NCI-H345 treated with DMSO at 0.1 percent for 48 hours (cell line): ENCODE data around the gene CRIP2.

Experiments used
- DNase-seq: peaks from one replicate; lab custom pipeline; 2025; ENCODE audit not compliant: unreplicated experiment; lab: John Stamatoyannopoulos, UW

CRIP2 gene

GRCh38 chr14:105497671-105498429 is 23.2 kb downstream of the CRIP2 start:
- DNase-seq, result peak; percentile 87

DNA sequence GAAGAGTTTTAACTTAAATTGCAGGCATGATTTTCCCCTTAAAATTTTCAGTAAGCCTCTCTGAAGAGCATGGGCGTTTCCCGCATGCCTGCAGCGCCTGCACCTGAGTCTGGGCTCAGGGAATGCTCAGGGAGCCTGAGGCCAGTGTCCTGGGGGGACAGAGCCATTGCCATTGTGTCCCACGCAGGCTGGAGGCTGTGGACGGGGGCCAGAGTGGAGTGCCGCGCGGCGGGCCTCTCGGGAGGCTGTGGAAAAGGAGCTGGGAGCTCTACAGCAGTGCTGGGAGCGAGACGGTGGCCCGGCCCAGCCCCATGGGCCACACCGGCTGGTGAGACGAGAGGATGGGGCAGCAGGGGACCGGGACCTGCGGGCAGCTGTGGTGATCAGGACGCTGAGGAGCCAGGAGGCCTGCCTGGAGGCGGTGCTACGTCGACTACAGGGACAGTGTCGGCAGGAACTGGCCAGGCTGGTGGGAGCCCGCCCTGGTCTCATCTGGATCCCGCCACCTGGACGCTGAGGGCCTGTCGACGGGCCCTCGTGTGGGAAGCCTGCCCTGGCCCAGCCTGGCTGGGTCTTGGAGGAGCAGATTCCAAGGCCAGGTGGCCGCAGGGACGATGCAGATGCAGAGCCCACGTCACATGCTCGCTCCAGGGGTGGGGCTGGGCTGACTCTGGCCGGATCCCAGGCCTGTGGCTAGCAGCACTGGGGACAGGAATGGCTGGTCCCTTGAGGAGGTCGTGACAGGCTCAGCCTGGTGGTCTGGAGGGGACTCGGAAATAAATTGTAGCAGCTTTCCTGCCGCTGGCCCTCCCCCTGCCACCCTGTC is 24.0 kb downstream of the CRIP2 start:
- no peak for DNase-seq

GRCh38 chr14:105499256-105500035 is 24.8 kb downstream of the CRIP2 start:
- no peak for DNase-seq

DNA sequence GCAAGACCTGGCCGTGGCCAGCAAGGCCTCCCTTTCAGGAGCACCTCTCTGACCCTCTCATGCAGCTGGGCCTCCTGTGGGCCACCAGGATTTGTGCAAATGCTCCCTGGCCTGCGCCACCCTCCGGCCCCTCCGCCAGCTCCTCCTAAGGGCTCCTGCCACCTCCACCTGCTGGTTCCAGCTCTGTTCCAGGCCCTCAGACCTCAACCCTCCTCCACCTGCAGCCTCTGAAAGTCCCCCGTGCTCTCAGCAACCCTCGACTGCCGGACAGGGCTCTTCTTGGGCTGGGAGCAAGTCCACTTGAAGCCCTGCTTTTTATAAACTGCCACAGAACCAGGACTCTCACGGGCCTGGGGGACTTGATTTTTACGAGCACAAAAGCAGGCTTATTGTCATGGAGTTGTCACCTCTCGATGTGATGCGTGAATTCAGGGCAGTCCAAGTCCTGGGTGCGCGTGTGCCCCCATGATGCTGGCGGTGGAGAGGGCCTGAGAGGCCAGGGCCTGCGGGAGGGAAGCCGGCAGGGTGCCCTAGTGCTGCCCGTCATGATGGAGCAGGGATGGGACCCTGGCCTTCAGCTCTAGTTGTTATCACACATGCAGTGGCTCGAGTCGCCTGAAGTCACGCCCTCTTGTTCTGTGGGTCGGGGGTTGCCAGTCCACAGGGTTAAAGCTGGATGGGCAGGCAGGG is 25.6 kb downstream of the CRIP2 start:
- DNase-seq, result no peak

GRCh38 chr14:105500726-105501101 is 26.1 kb downstream of the CRIP2 start:
- DNase-seq, result no peak

- no peak for DNase-seq
These were observed 27.1 kb downstream of the CRIP2 start for GRCh38 chr14:105501504-105502291.

DNA sequence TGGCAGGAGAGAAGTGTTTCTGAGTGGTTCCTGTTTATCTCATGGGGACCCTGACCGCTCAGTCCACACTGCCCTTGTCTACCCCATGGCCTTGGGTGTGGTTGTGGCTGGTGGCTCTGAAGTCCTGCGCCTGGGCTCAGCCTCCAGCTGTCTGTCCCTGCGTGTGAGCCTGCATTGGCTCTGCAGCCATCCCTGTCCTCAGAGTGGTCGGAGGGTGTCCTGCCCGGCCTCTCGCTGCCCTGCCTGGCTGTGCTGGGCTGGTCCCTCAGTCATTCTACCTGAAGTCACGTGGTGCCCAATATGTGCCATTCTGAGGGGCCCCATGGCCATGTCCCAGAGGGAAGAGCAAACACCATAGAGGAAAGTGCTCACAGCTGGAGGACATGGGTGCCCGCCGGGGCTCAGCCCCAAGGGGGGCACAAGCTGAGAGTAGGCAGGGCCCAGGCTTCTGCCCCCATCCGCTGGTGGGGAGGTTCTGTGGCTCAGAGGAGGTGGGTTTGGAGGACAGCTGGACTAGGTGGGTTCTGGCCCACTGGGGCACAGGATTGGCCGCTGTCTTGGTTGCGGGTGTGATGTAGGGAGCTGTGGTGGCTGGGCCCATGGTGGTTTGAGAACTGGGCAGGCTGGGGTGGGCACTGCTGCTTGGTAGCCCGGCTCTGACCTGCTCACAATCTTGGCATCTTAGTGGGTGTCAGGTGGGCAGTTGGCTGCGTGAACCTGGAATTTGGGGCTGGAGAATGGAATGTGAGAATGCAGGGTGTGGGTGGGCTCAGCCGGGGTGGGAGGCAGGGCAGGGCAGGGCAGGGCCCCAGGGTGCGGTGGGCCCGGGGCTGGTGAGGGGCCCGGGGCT is 28.1 kb downstream of the CRIP2 start:
- DNase-seq, result no peak

DNA sequence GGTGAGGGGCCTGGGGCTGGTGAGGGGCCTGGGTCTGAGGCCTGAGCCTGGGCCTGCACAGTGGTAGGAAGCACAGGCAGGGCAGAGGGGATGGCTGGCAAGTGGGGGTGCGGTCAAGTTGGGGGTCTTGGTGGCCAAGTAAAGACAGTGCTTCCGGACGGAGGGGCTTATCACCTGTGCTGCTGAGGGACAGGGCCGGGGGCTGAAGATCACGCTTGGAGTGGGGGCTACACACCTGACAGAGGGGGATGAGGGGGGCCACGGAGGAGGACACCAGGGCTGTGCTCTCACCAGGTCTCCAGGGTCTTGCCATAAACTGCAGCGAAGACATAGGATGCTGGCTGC is 28.6 kb downstream of the CRIP2 start:
- no peak for DNase-seq

DNA sequence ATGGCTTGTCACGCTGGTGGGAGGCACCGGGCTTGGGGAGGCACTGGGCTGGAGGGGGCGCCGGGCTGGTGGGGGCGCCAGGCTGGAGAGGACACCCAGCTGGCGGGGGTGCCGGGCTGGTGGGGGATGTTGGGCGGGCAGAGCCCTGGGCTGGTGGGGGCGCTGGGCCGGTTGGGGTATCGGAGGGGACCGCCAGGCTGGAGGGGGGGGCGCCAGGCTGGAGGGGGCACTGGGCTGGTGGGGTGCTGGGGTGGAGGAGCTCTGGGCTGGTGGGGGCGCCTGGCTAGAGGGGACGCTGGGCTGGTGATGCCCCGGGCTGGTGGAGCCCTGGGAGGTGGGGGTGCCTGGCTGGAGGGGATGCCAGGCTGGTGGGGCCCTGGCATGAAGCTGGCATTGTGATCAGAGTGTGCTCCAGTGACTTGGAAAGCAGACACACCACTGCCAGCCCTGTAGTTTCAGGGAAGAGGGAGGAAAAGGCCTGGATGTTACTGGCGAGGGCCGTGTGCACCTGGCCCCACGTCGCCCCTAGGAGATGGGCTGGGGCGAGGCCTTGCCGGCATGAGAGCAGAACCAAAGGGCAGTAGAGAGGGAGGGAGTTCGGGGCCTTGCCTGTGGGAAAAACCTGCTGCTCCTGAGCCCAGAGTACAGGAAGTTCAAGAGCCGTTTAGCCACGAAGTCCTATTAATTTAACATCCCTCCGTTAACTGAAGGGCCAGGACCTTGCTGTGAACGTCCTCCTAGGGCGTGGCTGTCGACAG is 29.5 kb downstream of the CRIP2 start:
- no peak for DNase-seq

GRCh38 chr14:105505101-105505500 is 30.5 kb downstream of the CRIP2 start:
- DNase-seq, result no peak

GRCh38 chr14:105507247-105507646 is 32.6 kb downstream of the CRIP2 start:
- DNase-seq, result no peak

DNA sequence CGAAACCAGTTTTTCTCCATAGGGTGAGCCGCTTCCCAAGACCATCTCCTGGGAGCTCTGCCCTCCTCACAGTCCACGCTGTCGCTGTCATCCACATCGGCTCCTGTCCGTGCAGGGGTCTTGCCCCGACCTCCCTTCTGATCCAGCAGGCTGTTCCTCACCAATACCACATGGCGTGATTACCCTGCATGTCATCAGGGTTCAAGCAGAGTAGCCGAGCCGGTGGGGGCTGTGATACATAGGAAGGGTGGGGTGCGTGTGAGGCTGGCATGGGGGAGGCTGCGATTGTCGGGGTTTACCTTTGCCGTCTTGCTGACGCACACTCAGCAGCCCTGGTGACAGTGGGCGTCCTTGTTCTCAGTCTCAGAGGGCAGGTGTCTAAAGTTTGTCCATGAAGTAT is 33.4 kb downstream of the CRIP2 start:
- no peak for DNase-seq

GRCh38 chr14:105508601-105509000 is 34.0 kb downstream of the CRIP2 start:
- no peak for DNase-seq

DNA sequence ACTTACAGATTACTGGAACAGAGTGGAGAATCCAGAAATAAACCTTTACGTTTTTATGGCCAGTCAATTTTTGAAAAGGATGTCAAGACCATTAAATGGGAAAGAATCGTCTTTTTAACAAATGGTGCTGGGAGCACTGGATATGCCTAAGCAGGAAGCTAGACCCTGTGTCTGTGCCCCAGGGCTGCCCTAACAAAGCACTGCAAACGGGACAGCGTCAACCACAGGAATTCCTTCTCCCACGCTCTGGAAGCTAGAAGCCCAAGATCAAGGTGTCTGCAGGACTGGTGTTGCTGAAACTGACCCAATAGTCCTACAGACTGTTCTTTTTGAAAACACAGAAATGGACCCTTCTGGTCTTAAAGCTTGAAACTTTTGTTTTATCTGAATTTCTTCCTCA is 42.5 kb downstream of the CRIP2 start:
- no peak for DNase-seq

GRCh38 chr14:105519946-105520698 is 45.5 kb downstream of the CRIP2 start:
- DNase-seq, result no peak

DNA sequence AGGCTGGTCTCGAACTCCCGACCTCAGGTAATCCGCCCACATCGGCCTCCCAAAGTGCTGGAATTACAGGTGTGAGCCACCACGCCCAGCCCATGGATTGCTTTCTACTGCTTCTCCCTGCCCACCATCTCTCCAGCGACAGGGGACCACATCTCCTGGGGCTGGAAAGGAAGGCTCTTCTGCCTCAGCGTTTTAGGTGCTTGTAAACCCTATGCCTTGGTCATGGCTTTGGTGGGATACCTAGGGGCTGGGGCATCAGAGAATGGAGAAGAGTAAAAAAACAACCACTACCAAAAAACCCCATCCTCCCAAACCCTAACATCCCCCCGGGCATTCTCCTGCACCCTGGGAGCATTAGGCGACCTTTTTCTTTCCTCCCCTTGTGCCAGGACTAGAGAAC is 50.7 kb downstream of the CRIP2 start:
- no peak for DNase-seq

DNA sequence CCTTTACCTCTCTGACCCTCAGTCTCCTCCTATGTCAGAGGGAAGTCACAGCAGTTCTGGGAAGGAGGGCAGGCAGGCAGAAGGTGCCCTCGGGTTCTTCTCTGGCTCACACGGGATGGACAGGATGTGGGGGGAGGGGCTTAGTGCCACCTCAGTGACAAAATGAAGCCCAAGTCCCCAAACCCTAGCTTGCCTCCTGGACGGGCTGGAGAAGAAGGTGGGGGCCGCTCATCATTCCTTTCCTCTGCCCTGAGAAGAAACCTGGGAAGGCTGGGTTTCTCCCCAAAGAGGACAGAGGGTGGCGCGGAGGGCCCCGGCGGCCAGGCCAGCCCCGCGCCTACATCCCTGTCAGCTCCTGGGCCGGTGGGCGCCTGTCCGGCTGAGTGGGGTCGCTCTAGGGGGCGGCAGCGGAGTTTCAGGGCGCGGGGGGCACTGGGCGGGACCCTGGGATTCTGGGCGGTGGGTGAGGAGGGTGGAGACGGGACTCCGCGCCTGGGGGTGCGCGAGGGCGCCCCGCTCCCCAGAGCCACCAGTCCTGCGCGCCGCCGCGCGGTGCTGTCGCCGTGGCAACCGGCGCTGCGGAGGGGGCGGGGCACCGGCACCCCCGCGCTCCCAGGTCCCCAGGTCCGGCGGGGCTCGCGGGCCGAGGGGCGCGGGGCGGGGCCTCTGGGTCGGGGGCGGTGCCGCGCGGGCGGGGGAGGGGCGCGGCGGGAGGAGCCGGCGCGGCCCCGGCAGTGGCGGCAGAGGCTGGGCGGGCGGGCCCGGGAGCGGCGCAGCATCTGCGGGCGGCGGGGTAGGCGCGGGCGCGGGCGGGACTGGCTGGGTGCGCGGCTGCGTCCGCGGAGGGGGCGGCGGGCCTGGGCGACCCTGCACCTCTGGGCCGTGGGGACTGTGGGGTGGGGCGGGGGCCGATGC is 51.5 kb downstream of the CRIP2 start, which contains the start of gene TMEM121:
Gene TMEM121 (plus strand): TSS at position 723 of the 915 bp plus-strand sequence. CDS start 2,252 bp downstream, outside the sequence.
- no peak for DNase-seq
